NCI-H2029 (cell line): ENCODE measurements around the gene TMEM170B.

Source experiments
- DNase-seq: peaks from one replicate; lab custom pipeline; 2025; lab: John Stamatoyannopoulos, UW

The TMEM170B gene

DNA sequence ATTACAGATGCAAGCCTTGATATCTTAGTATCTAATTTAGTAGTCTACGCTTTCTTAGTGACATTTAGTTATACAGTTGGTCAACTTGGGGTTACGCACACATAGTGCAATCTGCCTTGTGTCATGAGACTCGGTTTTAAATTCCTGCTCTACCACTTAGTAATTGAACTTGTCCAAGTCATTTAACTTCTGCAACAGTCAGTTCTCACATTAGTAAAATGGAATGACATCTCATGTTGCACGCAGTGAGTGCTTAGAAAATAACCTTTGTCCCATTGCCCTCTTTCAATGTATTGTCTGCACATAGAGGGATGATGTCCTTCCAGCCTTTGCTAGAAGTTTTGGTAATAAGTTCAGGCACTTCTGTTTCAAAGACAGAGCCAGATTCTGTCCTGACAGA lies 48.6 kb downstream of the TMEM170B start:
- no peak for DNase-seq

DNA sequence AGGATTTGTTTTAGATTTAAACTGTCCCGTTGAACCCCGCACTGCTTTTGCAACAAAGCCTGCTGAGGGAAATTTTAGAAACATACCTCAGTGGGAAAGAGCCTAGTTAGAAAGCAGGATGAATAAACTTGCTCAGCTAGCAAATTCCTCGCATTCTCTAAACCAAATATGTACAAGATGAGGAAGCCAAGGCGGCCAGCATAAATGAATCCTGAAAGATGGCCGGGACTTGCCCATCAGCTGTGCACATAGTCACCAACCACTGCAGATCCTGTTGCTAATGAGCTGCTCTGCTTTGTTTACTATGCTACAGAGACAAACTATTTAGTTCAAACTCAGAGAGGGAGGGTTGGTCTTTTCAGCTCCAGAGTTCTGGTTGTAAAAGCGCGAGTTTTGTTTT lies 49.0 kb downstream of the TMEM170B start:
- no peak for DNase-seq

DNA sequence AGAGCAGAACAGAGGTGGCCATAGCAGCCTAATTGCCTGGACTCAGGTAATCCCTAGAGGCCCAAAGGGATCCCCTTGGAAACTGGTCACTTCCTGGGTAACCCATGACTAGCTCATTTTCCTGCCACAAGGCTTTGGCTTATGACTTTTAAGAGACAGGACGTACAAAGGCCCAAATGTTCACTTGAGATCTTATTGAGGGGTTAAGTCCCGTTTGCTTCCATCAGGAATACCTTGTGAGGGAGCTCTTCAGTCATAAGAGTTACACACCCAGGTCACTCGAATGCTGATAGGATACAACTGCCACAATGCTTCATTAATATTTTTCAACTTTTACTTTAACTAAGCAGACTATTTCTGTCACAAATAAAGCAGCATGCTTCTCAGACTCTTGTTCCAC lies 51.7 kb downstream of the TMEM170B start:
- no peak for DNase-seq

DNA sequence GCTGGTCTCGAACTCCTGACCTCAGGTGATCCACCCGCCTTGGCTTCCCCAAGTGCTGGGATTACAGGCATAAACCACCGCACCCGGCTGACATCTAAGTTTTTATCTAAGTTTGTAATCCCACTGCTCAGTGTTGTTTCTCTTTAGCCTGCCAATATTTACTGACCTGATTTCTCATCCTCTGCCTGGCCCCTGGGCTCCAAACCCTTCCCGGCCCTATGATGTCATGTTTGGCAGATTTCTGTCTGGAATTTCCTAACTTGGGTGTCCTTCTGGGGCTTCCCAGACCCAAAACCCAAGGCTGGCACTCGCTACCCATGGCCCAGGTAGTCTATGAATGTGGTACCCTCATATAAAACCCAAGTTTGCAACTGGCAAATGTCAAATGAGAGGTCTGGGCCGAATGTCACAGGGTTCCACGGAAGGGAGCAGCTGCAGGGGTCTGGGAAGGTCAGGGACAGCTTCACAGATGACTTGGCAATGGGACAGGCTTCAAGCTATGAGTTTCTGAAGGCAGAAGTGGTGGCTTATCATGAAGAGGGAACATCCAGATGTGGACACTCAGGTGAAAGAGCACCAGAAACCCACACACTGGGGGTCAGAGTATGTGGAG lies 54.9 kb downstream of the TMEM170B start:
- no peak for DNase-seq

DNA sequence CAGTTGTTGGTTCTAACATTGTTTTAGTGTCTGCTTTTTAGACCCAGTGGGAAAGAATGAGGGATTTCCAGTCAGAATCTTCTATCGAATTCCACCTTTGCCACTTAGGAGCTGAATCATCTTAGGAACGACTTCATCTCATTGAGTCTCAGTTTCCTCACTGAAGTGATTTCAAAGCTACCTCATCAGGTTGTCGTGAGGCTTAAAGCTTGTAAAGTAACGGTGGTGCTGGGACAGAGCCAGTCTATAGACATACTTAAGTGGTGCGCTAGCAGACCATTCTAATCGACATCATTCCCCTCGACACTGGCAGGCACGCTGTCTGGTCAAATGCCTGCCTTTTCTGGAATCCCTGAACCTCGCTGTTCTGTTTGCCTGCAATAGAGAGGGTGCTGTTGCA lies 55.5 kb downstream of the TMEM170B start:
- DNase-seq, result no peak

DNA sequence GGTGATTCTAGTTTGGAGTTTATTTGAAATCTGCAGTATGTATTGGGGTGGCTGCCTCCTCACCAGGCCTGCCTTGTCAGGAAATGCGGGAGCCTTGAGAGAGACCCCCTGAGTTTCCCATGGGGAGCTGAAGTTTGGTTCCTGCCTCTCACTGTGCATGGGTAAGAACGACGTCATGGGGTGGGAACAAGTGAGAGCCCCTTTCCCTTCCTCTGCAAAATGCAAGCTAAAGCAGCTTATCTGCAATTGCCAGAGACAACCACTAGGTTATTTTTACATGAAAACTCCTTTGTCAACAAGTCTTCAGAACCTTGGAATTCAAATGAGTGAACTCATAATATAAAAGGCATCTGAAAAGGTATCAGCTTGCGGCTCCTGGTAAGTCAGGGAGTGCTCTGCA lies 58.4 kb downstream of the TMEM170B start:
- no peak for DNase-seq

DNA sequence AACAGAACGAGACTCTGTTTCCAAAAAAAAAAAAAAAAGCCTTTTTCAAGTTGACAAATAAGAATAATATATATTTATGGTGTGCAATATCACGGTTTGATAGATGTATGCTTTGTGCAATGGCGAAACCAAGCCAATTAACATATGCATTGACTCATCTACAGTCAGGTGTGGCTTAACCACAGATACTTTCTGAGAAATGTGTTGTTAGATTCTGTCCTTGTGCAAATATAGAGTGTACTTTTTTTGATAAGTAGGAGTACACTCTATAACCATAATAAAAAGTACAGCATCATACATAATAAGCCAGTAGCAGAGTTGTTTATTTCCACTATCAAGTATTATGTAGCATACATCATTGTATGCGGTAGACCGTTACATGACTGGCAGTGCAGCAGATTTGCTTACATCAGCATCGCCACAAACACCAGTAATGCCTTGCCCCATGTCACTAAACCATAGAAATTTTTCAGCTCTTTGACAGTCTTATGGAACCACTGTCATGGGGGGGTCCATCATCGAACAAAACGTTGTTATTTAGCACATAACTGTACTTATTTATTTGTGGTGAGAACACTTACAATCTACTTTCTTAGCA lies 59.2 kb downstream of the TMEM170B start:
- no peak for DNase-seq

DNA sequence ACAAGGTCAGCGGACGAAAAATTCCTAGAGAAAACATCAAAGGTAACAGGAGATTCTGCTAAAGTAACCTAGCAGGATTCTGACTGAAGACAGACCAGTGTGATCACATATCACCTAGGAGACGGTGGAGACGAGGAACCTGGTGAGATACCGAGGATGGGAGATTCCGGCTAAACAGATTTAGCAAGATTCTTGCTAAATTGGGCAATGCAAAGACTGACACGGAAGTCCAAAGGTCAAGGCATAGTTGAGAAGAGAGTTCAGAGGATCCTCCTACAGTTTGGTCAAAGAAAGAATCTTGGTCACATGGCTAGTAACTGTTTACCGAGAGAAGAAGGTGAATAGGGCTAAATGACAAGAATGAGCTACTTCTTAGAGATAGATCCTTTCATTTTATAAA lies 61.1 kb downstream of the TMEM170B start:
- no peak for DNase-seq

DNA sequence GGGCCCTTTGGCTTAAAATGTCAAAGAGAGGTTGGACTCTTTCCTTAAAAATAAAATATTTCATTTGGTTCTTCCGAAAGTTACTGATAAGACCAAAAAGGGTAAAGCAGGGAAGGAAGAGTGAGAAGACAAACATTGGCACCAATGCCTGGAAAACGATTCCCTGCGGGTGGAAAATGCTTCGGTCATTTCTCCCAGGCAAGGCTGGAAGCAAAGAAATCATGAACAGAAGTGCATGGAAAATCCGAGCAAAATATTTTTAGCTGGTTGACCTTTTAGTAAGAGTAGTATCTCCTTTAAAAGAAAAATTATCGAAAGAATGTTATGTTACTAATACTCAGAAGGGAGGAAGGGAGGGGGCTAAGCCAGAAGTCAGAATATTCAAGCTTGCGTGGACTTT lies 62.7 kb downstream of the TMEM170B start:
- DNase-seq, result no peak

DNA sequence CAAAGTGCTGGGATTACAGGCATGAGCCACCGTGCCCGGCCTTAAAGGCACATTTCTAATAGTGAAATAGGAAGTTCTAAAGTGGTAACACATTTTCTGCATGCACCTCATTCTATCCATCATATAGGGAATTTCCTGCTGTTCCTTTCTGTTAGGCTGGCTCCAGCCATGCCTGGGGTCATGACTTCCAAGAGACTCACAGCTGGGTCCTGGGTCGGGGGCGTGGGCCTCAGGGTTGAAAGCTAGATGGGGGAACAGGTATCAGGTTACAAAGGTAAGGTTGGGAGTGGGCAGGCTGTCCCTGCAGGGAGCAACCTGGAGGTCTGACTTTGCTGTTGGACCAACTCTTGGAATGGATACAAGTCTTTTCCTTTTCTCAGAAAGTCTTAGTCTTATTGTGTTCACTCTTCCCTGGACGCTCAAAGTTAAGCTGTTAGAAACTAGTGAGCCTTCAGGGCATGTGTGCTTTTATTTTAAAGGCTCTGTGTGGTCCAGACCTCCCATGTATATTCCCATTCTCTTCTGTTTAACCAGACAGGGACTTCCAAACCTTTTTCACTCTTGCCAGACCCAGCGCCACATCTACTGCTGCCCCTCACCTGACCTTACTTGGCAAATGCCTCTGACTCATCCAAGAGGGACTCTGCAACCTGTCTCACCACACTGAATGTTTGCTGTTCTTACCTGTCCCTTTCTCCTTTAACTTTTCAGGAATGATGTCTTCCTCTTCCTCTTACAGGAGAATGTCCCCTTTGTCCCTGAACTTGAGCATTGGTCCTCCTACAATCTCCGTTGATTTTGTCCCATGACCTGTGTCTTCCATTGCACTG lies 64.4 kb downstream of the TMEM170B start:
- no peak for DNase-seq

DNA sequence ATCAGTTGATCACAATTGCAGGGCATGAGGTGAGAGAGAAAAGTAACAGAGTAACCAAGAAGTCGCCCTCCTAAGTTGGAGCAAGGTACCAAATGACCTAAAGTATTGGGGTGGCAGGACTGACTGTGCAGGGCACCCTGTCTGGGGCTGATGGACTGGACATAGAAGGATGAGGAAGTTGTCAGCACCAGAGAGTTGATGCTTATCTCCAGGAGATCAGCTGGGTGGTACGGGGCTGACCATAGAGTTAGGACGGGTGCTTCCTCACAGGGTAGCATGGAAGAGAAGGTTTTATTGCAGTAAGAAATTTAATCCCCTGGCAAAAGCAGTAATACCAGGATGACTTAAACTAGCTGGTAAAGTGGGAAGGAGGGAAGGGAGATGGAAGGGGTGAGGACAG lies 66.7 kb downstream of the TMEM170B start:
- DNase-seq, result no peak

DNA sequence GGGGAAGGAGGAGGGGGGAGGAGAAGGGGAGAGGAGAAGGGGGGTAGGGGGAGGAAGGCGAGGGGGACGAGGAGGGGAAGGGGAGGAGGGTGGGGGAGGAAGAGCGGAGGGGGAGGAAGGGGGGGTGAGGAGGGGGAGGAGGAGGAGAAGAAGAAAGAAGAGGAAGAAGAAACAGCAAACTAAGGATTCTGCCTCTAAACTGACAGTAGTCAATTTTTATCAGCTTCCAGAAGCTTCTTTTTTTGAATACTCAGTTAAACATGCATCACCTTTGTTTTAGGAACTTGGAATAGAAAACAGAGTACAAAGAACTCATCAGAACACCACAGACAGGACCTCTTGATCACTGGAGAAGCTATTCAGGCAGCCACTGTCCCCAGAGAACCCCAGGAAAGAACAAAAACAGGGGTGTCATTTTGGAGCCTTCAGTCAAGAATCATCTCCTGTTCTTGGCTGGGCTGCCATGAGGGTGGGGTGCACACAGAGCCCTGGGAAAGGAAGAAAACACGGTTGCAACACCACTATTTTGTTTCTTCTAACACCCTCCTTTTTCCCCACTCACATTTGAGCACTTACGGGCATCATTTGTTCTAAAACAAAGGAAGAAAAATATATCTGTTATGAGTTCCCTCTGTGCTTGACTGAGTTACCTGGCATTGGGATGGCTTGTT lies 67.4 kb downstream of the TMEM170B start:
- no peak for DNase-seq

DNA sequence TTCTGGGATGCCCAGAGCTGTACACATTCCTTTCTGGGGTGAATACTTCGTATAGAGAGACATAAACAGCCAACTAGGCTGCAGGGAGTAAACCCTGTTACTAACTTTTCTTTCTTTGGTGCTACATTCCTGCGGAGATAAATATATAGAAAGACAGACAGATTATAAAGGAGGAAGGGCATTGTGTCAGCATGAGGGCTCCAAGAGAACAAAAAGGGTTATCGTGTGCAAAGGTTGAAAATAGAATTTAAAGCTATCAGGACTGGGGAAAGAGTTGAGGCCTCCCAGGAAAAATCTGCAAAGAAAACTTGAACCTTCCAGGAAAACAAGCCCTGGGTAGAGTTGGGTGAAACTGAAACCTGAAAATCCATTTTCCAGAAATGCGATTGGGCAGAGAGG lies 68.0 kb downstream of the TMEM170B start:
- DNase-seq, result no peak

DNA sequence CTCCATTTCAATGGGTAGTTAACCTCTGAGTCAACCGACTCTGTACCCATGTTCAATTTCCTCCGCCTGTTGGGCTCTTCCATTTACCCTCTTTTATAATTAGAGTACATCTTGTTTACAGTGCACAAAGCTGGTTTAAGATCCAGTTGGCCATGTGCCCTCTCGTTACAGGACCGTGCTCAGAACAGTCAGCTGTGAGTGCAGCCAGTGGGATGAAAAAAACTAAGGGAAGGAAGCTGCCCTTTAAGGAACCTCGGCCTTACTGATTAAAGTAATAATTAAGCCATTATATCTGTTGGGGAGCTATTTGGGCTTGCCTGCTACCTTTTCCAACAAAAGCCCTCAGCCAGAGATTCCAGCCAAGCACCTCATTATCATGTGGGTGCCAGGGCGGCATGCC lies 68.8 kb downstream of the TMEM170B start:
- peak; percentile 69 for DNase-seq

DNA sequence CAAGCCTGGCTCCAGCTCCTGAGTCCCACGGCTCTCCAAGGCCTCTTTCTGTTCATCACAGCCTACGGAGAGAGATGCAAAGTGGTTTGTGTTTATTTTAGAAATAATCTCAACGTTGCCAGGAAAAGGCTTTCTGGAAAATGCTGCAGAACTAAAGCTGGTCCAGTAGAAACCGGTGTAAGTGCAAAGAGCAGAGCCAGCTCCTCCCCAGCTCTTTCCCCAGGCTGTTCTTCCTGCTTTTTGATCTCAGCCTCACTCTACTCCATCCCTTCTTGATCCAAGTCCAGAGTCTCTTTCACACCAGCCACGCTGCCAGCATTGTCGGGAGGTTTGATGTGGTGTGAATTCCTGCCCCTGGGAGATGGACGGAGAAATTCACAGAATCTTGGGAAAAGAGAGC lies 69.8 kb downstream of the TMEM170B start:
- no peak for DNase-seq

DNA sequence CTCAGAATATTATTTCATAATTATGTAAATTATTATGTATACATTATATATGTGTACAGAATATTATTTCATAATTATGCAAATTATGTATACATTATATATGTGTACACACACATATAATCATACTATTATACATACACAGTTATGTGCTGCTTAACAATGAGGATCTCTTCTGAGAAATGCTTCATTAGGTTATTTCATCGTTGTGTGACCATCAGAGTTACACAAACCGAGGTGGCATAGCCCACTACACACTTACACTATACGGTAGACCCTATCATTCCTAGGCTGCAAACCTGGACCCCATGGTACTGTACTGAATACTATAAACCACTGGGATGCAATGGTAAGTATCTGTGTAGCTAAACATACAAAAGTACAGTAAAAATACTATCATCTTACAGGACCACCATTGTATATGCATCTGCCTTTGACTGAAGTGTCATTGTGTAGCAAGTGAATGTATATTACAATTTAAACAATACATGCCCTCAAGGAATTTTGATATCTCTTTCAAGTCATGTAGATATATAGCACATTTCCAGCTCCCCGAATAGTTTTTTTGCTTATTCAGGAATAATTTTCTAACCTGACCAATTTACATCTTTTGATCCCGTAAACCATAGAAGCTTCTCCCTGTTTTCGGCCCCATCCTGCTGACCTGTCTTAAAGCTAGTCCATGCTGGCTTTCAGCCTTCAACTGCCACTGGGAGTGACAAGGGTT lies 71.2 kb downstream of the TMEM170B start:
- no peak for DNase-seq

DNA sequence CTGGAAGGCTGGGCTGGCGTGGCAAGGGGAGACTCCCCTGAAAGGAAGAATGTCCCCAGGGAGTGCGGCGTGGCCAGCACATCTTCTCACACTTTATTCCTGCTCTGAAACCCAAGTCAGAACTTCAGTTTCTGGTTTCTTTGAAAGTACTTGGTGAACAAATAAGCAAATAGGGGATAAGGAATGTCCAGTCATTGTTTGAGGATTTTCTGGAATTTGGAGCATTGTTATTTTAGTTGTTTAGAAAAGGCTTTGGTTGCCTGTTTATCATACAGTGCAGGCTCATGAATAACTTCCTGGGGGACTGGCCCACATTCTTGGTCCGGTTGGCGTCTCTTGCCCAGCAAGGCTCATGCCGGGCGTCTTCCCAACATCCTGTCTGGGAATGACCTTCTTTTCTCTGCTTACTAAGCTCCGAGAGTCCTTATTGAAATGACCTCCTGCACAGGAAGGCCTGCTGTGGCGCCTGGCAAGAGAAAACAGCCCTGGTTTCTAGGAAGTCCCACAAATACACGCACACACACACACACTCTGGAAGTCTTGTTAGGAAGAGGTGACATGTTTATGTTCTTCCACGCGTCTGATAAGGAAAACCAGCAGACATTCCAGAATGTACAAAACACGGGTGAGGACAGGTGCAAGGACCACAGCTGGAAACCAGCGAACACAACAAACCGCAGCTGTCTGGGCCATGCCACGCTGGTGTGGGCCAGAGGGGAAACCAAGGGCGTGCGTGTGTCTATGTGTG lies 71.9 kb downstream of the TMEM170B start:
- DNase-seq, result no peak

DNA sequence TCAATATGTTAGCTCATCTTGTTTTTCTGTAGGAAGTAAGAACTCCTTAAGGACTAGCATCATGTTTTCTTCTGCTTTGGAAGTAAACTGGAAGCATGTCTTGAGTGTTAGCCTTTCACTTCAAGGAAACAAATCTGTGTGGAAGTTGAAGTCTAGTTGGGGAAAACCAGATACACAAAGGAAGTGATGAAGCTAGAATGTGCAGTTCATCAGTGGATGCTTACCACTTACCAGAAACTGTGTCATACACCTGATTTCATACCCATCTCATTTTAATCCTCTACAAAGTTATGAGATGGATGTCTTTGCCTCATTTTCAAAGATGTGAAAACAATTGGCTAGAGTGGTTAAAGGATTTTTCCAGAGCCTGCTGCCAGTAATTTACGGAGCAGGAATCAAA lies 75.8 kb downstream of the TMEM170B start:
- DNase-seq, result no peak

DNA sequence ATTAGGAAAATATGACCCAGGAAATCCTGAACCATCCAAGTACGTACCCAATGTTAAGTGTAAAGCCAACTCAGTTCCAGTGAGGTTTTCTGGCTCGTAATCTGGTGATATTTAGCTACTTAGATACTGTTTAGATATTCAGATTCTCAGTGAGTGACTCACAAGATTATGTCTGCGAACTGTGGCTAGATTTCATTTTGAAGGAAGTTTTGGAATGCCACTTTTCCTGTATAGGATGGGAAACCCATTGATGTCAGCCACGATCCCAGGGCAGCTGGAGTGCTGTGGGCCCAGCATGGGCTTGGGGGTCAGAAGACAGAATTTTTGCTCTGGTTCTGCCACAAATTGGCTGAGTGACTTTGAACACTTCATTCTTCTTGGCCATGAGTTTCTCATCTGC lies 76.3 kb downstream of the TMEM170B start:
- DNase-seq, result no peak

DNA sequence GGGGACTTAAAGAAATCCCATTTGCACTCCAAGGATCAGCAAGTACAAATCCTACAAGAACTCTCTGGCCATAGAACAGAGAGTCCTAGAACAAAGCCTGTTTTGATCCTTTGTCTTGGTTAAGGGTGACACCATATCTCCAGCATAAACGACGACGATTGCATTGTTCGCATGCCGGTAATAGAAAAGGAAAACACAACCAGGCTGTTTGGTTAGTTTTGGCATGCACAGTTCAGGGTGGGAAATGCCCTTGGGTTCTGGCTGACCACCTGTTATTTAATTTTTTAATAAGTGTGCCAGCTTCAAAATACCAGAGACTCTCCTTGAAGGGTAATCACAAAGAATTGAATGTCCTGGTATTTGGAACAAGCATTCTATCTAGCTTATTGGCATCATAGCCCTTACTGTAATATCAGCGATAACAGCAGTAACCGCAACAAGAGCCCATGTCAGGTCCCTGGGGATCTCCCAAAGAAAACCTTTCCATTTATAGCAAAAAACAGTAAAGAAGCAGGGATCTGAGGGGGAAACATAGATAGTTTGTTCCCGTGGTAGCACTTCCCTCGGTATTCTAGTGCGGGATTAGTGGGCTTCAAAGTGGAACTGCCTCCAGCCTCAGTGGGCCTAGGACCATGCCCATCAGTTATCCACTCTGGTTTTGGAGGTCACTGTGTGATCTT lies 77.1 kb downstream of the TMEM170B start:
- DNase-seq, result no peak

DNA sequence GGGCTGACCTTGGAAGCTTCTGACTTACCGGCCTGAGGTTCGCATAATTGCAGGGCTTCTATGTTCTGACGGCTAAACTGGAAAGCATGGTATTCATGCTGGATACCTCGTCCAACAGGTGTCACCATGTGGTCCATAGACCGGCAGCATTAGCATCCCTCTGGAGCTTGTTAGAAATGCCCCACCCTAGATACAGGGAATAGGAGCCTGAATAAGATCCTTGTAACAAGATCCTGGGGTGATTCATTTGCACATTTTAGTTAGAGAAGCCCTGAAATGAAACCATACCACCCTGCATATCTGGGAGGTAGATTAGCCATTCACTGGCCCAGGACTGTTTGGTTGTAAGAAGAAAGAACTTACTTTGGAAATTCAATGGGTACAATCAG lies 77.7 kb downstream of the TMEM170B start:
- no peak for DNase-seq
